Muscle layer of colon (tissue), 2 donors: ENCODE results near the gene DNMT3B.
"Not testable (repeated sequence)": the region's sequence is repeated elsewhere in the genome, so short reads cannot be mapped to it uniquely, and the experiment has no call there.

ENCODE experiments used
- H3K27ac ChIP-seq: one replicate; pipeline ENCODE4 v1.7.0; 2013; ENCODE audit warnings: low read depth, mild to moderate bottlenecking, low read length, moderate library complexity
- H3K27me3 ChIP-seq, 2 donors: one replicate each; pipeline ENCODE4 v1.7.0; 2013; ENCODE audit warnings: low read length in 2 of 2, mild to moderate bottlenecking in 2 of 2; ENCODE audit not compliant: insufficient read depth in 2 of 2, control insufficient read depth in 1 of 2
- H3K36me3 ChIP-seq: one replicate; pipeline ENCODE4 v1.7.0; 2013; ENCODE audit warnings: mild to moderate bottlenecking, low read length; ENCODE audit not compliant: insufficient read depth
- H3K4me1 ChIP-seq: one replicate; pipeline ENCODE4 v1.7.0; 2013; ENCODE audit warnings: mild to moderate bottlenecking, low read length; ENCODE audit not compliant: insufficient read depth
- H3K4me3 ChIP-seq, 2 donors: one replicate each; pipeline ENCODE4 v1.7.0; 2013; ENCODE audit warnings: low read length in 2 of 2, low read depth in 1 of 2, mild to moderate bottlenecking in 1 of 2, moderate library complexity in 1 of 2
- H3K9ac ChIP-seq: one replicate; pipeline ENCODE4 v1.7.0; 2013; ENCODE audit warnings: low read length
- H3K9me3 ChIP-seq: one replicate; pipeline ENCODE4 v1.7.0; 2013; ENCODE audit warnings: mild to moderate bottlenecking, low read length
- donor health status: abdominal sarcoma.
- donor health status: Adenocarcinoma of cecum.

The DNMT3B gene

DNA sequence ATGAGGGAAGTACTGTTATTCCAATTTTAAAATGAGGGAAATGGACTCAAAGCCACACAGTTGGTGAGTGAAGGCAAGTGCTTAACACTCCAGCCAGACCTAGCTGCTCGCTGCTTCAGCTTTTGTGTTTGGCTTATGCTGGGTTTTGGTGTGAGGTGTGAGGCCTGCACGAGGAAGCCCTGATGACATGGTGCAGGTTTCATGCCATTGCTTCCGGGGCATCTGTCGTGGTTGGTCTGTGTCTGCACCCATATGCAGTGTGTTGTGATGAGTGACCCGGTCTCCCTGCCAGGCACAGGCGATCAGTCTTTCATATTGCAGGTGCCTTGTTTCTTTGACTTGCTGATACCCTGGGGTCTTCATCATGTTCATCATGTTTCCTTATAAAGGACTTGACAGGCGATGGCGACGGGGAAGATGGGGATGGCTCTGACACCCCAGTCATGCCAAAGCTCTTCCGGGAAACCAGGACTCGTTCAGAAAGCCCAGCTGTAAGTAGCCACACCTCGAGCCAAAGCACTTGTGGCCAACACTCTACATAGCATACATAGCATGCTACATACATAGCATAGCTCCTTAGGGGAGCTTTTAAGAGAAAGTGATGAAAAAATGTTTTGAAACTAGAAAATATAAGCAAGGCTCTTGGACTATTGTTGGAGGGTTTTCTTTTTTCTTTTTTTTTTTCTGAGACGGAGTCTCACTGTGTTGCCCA is 22.3 kb downstream of the DNMT3B start:
- Histone ChIP-seq H3K27me3 (no peaks in the 10 kb centered on the region), H3K9ac (no peak overlapping the region), H3K4me1 (no peaks in the 10 kb centered on the region), H3K27ac (no peak overlapping the region), H3K9me3 (no peaks in the 10 kb centered on the region), H3K4me3 (no peak overlapping the region), H3K36me3 (no peaks in the 10 kb centered on the region)

DNA sequence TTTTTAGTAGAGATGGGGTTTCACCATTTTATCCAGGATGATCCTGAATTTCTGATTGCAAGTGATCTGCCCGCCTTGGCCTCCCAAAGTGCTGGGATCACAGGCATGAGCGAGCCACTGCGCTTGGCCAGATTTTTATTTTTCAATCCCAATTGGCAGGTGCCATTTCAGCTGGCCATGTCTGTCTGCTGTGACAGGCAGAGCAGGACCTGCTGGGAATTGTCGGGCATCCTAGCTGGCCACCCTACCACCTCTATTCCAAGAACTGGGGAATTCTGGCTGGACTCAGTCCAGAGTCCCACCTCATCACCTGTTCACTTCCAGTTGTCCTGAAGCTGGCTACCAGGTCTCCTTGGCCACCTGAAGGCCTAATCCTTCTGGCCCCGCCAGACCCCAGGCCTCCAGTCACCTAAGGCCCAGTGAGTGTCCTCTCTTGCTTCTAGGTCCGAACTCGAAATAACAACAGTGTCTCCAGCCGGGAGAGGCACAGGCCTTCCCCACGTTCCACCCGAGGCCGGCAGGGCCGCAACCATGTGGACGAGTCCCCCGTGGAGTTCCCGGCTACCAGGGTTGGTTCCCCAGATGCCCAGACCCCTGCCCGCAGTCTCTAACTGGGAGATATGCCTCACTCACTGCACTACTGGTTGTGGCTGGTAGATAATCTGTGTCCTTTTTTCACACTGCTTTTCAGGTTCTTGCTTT is 24.0 kb downstream of the DNMT3B start:
- Histone ChIP-seq H3K27me3 (no peaks in the 10 kb centered on the region), H3K36me3 (no peaks in the 10 kb centered on the region), H3K27ac (no peak overlapping the region), H3K9ac (no peak overlapping the region), H3K9me3 (no peaks in the 10 kb centered on the region), H3K4me3 (no peak overlapping the region), H3K4me1 (no peaks in the 10 kb centered on the region)

DNA sequence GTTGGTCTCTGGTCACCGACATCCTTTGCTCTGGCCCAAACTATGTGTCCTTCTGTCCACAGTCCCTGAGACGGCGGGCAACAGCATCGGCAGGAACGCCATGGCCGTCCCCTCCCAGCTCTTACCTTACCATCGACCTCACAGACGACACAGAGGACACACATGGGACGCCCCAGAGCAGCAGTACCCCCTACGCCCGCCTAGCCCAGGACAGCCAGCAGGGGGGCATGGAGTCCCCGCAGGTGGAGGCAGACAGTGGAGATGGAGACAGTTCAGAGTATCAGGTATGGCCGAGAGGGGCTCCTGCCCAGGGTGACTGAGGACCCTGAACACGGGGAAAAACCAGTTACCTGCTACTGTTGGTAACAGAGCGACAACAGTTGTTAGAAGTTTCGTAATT is 25.0 kb downstream of the DNMT3B start:
- Histone ChIP-seq H3K36me3 (no peaks in the 10 kb centered on the region), H3K4me1 (no peaks in the 10 kb centered on the region), H3K27ac (no peak overlapping the region), H3K4me3 (no peak overlapping the region), H3K9me3 (no peaks in the 10 kb centered on the region), H3K9ac (no peak overlapping the region), H3K27me3 (no peaks in the 10 kb centered on the region)

DNA sequence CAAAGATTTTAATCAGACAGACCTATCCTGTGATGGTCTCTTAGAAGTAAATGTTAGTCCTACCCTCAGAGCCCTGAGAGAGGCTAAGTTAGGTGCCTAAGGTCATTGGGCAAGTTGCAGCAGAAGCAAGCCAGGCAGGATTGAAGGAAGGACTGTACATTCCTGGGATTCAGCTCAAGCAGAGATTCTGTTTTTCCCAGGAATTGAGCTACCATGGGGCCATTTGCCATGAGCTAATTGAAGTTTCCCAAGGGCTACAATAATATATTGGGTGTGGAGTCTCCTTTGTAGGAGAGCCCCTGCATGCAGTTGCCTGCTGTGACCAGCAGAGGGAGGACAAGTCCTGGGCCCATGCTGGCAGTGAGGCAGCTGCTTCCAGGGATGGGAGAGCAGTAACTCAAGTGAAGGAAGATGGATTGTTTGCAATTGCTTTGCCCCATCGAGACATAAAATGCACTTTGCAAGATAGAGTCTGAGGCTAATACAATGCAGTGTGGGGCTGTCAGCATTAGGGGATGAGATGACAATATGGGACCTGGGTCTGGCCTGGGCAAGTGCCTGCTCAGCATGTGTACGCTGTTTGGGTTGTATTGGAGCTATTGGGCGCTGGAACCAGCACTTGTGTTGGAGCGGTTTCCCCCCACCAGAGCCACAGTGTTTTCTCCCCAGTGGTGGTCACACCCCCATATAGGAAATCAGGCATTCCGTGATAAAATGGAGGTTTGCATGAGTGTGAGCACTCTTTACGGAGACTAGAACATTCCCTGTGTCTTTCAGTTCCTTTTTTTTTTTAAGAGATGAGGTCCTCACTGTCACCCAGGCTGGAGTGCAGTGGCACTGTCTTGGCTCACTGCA is 27.9 kb downstream of the DNMT3B start:
- no peak overlapping the region for H3K27ac ChIP-seq
- no peaks in the 10 kb centered on the region for H3K27me3 ChIP-seq
- H3K9ac ChIP-seq, result no peak overlapping the region
- H3K9me3 ChIP-seq, result no peaks in the 10 kb centered on the region
- no peaks in the 10 kb centered on the region for H3K36me3 ChIP-seq
- no peaks in the 10 kb centered on the region for H3K4me1 ChIP-seq
- H3K4me3 ChIP-seq, result no peak overlapping the region

DNA sequence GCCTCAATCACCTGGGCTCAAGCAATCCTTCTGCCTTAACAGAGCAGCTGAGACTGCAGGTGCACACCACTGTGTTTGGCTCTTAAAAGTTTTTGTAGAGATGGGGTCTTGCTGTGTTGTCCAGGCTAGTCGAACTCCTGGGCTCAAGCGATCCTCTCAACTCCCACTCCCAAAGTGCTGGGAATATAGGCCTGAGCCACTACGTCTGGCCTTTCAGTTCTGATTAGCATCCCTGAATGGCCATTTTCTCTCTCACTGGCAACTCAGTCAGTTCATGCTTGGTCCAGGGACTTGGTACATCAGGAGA is 28.5 kb downstream of the DNMT3B start:
- Histone ChIP-seq H3K9ac (no peak overlapping the region), H3K27ac (no peak overlapping the region), H3K9me3 (no peaks in the 10 kb centered on the region), H3K27me3 (no peaks in the 10 kb centered on the region), H3K36me3 (no peaks in the 10 kb centered on the region), H3K4me3 (no peak overlapping the region), H3K4me1 (no peaks in the 10 kb centered on the region)

DNA sequence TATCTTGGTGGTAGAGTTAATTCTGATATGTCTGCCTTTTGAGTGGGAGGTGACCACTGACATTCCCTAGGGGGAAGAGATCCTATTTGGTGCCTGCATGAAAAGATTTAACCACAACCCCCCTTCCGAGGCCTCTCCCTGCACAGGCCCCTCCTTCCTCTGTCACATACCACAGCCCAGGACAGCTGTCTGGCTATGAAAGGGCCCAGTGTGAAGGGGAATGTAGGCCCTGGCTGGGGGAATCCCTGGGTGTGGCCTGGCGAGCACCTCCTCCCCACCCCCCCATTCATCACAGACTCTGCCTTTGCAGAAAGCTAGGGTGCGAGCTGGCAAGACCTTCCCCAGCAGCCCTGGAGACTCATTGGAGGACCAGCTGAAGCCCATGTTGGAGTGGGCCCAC is 30.1 kb downstream of the DNMT3B start:
- H3K27me3 ChIP-seq, result no peaks in the 10 kb centered on the region
- no peaks in the 10 kb centered on the region for H3K36me3 ChIP-seq
- no peak overlapping the region for H3K4me3 ChIP-seq
- H3K27ac ChIP-seq, result no peak overlapping the region
- H3K9ac ChIP-seq, result no peak overlapping the region
- H3K9me3 ChIP-seq, result no peaks in the 10 kb centered on the region
- H3K4me1 ChIP-seq, result no peaks in the 10 kb centered on the region

DNA sequence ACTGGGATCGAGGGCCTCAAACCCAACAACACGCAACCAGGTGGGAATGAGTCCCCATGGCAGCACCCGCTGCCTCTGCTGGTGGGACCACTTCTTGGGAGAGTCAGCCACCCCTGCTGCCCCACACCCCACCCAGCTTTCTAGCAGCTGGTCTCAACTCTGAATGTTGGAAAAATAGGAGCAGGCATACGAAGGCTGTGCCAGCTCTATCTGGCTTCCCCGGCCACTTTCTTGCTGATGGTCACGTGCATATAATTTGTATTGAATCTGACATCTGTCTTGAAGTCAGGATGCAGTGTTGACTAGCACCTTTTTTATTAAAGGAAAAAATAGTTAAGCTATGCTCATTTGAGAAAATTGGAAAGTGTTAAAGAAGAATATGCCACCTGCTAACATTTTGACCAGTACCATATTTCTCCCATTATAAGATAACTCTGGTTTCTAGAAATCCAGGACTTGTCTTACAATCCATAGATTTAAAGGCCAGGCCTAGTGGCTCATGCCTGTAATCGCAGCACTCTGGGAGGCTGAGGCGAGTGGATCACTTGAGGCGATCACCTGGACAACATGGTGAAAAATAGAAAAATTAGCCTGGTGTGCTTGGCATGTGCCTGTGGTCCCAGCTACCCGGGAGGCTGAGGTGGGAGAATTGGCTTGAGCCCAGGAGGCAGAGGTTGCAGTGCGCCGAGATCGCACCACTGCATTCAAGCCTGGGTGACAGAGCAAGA is 30.7 kb downstream of the DNMT3B start:
- no peaks in the 10 kb centered on the region for H3K9me3 ChIP-seq
- H3K27ac ChIP-seq, result no peak overlapping the region
- no peak overlapping the region for H3K4me3 ChIP-seq
- H3K36me3 ChIP-seq, result no peaks in the 10 kb centered on the region
- H3K27me3 ChIP-seq, result no peaks in the 10 kb centered on the region
- no peaks in the 10 kb centered on the region for H3K4me1 ChIP-seq
- no peak overlapping the region for H3K9ac ChIP-seq

DNA sequence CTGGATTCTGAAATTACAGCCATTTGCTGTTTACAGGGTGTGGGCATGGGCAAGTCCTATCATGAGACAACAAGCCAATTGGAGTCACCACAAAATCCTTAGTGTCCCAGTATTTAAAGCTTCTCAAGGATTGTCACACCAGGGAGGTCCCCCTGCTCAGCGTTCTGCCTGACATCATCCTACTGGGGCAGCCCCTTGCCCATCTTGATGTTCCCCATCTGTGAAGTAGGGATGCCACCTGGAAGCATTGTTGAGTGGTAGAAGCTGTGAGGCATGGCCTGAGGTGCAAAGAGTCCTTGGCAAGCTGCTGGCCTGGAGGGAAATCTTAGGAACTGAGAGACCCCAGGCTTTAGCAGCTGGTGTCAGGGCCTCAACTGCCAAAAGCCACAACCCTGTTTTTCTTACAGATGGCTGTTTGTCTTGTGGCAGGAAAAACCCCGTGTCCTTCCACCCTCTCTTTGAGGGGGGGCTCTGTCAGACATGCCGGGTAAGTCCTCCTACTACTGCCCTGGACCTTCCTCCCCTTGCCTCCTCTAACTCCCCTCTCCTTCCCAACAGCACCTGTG is 34.3 kb downstream of the DNMT3B start:
- no peak overlapping the region for H3K9ac ChIP-seq
- H3K27me3 ChIP-seq, result no peaks in the 10 kb centered on the region
- no peak overlapping the region for H3K4me3 ChIP-seq
- no peaks in the 10 kb centered on the region for H3K9me3 ChIP-seq
- no peaks in the 10 kb centered on the region for H3K4me1 ChIP-seq
- no peak overlapping the region for H3K27ac ChIP-seq
- H3K36me3 ChIP-seq, result no peaks in the 10 kb centered on the region

DNA sequence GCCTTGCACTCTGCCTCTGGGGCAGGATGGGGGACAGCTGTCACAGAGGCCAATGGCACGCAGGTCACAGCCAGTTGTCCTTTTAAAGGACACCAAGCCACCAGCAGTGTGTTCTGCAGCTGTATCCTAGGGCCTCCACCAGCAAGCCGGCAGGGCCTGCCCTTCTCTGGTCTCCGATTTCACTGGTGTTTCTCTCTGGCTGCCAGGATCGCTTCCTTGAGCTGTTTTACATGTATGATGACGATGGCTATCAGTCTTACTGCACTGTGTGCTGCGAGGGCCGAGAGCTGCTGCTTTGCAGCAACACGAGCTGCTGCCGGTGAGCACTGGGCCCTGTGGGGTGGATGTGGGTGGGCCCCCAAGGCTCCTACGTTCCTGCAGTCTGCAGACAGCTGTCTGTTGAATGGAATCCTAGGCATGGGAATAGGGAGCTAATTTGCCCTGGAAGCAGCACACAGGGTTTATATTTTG is 34.8 kb downstream of the DNMT3B start:
- no peaks in the 10 kb centered on the region for H3K27me3 ChIP-seq
- H3K9me3 ChIP-seq, result no peaks in the 10 kb centered on the region
- no peaks in the 10 kb centered on the region for H3K36me3 ChIP-seq
- H3K9ac ChIP-seq, result no peak overlapping the region
- no peaks in the 10 kb centered on the region for H3K4me1 ChIP-seq
- H3K27ac ChIP-seq, result no peak overlapping the region
- H3K4me3 ChIP-seq, result no peak overlapping the region

DNA sequence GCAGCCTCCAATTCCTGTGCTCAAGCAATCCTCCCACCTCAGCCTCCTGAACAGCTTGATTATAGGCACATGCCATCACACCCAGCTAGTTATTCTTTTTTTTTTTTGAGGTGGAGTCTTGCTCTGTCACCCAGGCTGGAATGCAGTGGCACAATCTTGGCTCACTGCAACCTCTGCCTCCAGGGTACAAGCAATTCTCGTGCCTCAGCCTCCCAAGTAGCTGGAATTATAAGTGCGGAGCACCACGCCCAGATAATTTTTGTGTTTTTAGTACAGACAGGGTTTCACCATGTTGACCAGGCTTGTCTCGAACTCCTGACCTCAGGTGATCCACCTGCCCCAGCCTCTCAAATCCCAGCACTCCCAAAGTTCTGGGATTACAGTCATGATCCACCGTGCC is 35.4 kb downstream of the DNMT3B start:
- H3K4me1 ChIP-seq, H3K27ac ChIP-seq, H3K9ac ChIP-seq, H3K4me3 ChIP-seq, H3K27me3 ChIP-seq, H3K36me3 ChIP-seq, H3K9me3 ChIP-seq: not testable (repeated sequence)
